ENCODE data around the gene ARSK.

The ARSK gene

DNA sequence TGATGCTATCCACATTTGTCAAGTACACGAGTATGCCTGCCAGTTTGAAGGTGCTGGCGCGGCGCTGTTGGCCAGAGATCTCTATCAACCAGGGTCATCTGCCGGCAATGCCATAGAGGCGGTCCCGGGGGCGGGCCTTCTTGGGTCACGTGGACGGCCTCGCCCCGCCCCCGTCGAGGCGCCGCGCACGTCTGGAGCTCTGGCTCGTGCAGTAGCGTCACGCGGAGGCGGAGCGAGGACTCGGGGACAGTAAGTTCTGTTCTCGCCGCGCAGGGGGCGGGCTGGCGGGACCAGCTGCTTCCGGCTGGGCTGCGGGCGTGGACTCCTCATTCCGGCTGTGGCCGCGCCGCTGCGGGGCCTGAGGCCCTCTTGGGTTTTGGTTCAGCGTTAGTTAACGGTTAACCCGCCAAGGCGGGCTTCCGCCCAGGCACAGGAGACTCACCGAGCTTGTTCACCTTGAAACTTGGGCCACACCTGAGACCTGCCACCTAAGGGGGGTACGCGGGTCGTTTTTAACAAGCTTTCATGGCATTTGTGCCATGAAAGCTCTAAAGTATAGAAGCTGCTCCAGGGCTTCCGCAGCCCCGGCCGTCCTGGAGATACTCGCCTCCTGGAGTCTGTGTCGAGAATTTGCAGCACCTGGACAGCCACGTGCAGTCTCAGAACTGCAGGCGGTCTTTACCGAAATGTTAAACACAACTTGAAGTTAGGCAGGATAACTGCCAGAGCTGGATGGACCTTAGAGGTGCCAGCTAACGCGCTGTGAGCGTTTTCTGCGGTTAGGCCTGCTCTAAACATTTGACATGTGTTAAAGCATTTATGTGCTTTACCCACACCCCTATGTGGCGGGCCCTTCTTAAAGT lies 91.9 kb downstream of the ARSK start, which contains the start of gene RFESD (continued):
- TF ChIP-seq ZNF274 (IDR thresholded peaks at IDR 0.05; ENCODE audit: low read length) (no peak), ZNF274 (tag by site-specific recombination; IDR thresholded peaks at IDR 0.05; ENCODE audit: borderline replicate concordance) (no peak), ZBTB11 (tag by site-specific recombination; conservative IDR thresholded peaks at IDR 0.05; ENCODE audit: low read depth) (peak; percentile 81), ZNF626 (tag by site-specific recombination; IDR thresholded peaks at IDR 0.05) (no peak), ZBTB8A (tag by site-specific recombination; IDR thresholded peaks at IDR 0.05) (peak; percentile 36; the same call in 1 of the 2 replicates), ZNF169 (tag by site-specific recombination; IDR thresholded peaks at IDR 0.05) (no peak), ELK4 (IDR thresholded peaks at IDR 0.05; ENCODE audit: borderline replicate concordance, low read depth, low read length) (no peak), ZNF214 (tag by site-specific recombination; IDR thresholded peaks at IDR 0.05; ENCODE audit: borderline replicate concordance) (no peak), BCL11B (tag by site-specific recombination; IDR thresholded peaks at IDR 0.05; ENCODE audit: low read depth) (no peak), ZNF404 (tag by site-specific recombination; IDR thresholded peaks at IDR 0.05) (no peak), MEIS1 (CRISPR knock-in tag; IDR thresholded peaks at IDR 0.05; ENCODE audit: borderline replicate concordance) (no peak), ZNF311 (tag by site-specific recombination; IDR thresholded peaks at IDR 0.05; ENCODE audit: borderline replicate concordance) (no peak), ZNF776 (tag by site-specific recombination; IDR thresholded peaks at IDR 0.05; ENCODE audit: borderline replicate concordance) (no peak), IKZF3 (tag by site-specific recombination; IDR thresholded peaks at IDR 0.05) (no peak), ZNF248 (tag by site-specific recombination; IDR thresholded peaks at IDR 0.05) (no peak), KLF10 (tag by site-specific recombination; IDR thresholded peaks at IDR 0.05) (peak; percentile 72), ZNF707 (tag by site-specific recombination; IDR thresholded peaks at IDR 0.05) (no peak), ZNF654 (tag by site-specific recombination; IDR thresholded peaks at IDR 0.05; ENCODE audit: low read depth) (no peak), ZNF501 (tag by site-specific recombination; IDR thresholded peaks at IDR 0.05) (peak; percentile 70), ATF2 (tag by site-specific recombination; IDR thresholded peaks at IDR 0.05; ENCODE audit: low read depth) (no peak), ZXDB (tag by site-specific recombination; IDR thresholded peaks at IDR 0.05) (peak; percentile 79), KLF16 (tag by site-specific recombination; IDR thresholded peaks at IDR 0.05) (no peak; the same call in 1 of the 2 replicates), EGR2 (tag by site-specific recombination; IDR thresholded peaks at IDR 0.05; ENCODE audit: low read depth) (peak; percentile 71; the same call in 1 of the 2 replicates), ZNF211 (tag by site-specific recombination; IDR thresholded peaks at IDR 0.05; ENCODE audit: low read depth) (no peak)
- TF ChIP-seq, protein P1, sequence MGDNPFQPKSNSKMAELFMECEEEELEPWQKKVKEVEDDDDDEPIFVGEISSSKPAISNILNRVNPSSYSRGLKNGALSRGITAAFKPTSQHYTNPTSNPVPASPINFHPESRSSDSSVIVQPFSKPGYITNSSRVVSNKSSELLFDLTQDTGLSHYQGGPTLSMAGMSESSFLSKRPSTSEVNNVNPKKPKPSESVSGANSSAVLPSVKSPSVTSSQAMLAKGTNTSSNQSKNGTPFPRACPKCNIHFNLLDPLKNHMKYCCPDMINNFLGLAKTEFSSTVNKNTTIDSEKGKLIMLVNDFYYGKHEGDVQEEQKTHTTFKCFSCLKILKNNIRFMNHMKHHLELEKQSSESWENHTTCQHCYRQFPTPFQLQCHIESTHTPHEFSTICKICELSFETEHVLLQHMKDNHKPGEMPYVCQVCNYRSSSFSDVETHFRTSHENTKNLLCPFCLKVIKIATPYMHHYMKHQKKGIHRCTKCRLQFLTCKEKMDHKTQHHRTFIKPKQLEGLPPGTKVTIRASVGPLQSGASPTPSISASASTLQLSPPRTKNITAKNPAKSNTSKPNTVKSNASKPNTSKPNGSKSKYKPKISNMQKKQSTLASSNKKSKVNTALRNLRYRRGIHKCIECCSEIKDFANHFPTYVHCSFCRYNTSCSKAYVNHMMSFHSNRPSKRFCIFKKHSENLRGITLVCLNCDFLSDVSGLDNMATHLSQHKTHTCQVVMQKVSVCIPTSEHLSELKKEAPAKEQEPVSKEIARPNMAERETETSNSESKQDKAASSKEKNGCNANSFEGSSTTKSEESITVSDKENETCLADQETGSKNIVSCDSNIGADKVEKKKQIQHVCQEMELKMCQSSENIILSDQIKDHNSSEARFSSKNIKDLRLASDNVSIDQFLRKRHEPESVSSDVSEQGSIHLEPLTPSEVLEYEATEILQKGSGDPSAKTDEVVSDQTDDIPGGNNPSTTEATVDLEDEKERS (tag by site-specific recombination; IDR thresholded peaks at IDR 0.05), result 0 out of 2 replicates have a peak, but pooled peaks have one; percentile 30
- TF ChIP-seq, protein P2, sequence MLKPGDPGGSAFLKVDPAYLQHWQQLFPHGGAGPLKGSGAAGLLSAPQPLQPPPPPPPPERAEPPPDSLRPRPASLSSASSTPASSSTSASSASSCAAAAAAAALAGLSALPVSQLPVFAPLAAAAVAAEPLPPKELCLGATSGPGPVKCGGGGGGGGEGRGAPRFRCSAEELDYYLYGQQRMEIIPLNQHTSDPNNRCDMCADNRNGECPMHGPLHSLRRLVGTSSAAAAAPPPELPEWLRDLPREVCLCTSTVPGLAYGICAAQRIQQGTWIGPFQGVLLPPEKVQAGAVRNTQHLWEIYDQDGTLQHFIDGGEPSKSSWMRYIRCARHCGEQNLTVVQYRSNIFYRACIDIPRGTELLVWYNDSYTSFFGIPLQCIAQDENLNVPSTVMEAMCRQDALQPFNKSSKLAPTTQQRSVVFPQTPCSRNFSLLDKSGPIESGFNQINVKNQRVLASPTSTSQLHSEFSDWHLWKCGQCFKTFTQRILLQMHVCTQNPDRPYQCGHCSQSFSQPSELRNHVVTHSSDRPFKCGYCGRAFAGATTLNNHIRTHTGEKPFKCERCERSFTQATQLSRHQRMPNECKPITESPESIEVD (tag by site-specific recombination; IDR thresholded peaks at IDR 0.05), result no peak
- TF ChIP-seq, protein P3, sequence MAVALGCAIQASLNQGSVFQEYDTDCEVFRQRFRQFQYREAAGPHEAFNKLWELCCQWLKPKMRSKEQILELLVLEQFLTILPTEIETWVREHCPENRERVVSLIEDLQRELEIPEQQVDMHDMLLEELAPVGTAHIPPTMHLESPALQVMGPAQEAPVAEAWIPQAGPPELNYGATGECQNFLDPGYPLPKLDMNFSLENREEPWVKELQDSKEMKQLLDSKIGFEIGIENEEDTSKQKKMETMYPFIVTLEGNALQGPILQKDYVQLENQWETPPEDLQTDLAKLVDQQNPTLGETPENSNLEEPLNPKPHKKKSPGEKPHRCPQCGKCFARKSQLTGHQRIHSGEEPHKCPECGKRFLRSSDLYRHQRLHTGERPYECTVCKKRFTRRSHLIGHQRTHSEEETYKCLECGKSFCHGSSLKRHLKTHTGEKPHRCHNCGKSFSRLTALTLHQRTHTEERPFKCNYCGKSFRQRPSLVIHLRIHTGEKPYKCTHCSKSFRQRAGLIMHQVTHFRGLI (tag by site-specific recombination; IDR thresholded peaks at IDR 0.05), result peak; percentile 78

Data from HEK293 (cell line).